Bladder microvascular endothelial cell (primary cell): ENCODE data around the gene STXBP5. TPM values are rescaled to one million over a fixed set of nuclear protein-coding genes. Genes with fewer than 3 reads are reported as not detected.

Source experiments
- total RNA-seq: library from RNA; depleted of rRNA; stranded (reverse); fragments of >200 nt; gene quantifications from 2 replicates; pipeline ENCODE4 v1.2.3, GENCODE V29; 2014

Gene STXBP5
- total RNA-seq = 12.8 and 27.1 TPM in 2 replicates

GRCh38 chr6:147204060-147204785 is at the start of gene STXBP5:
STXBP5 (plus strand) TSS chr6:147204417; CDS start chr6:147204533, 116 bp downstream.

